GM12878 (cell line): ENCODE data around the gene TRPM3. TPM values are rescaled to one million over a fixed set of nuclear protein-coding genes. Genes with fewer than 3 reads are reported as not detected.

Experiments
- ATAC-seq: fragments of 200-7000 bp; cut with Tn5 transposase; 3 replicates; pipeline ENCODE4 v1.9.1; 2020; ENCODE audit warnings: mild to moderate bottlenecking, moderate library complexity
- BruUV-seq: library from RNA; stranded (reverse); fragments of 400-500 nt; replicated peaks from 2 replicates; lab custom pipeline; 2021; lab: Mats Ljungman, UMichigan
- CTCF ChIA-PET: fragments of 300-600 bp; sonication (Branson Sonifier 250); formaldehyde crosslinking; extraction: SDS; loops from one replicate; lab custom pipeline; 2021; ENCODE audit warnings: inconsistent platforms; lab: Yijun Ruan, JAX
- POLR2A ChIA-PET: fragments of 350-600 bp; formaldehyde crosslinking; extraction: SDS; loops from one replicate; lab custom pipeline; 2021; ENCODE audit warnings: inconsistent platforms; lab: Charles Lee
- RAD21 ChIA-PET: fragments of 300-600 bp; sonication (Branson Sonifier 250); formaldehyde crosslinking; loops from one replicate; lab custom pipeline; 2023; ENCODE audit warnings: antibody characterized with exemption; ENCODE audit not compliant: unreplicated experiment; lab: Charles Lee
- SMC1A ChIA-PET: fragments of 300-600 bp; sonication (Branson Sonifier 250); formaldehyde crosslinking; loops from one replicate; lab custom pipeline; 2023; ENCODE audit not compliant: unreplicated experiment, uncharacterized antibody; lab: Charles Lee
- DNase-seq: peaks from one replicate; pipeline ENCODE4 v3.0.0-alpha.2; 2011; ENCODE audit warnings: low read depth, low spot score
- FAIRE-seq: peaks from 3 replicates; lab custom pipeline; 2011; peaks lifted over from hg19 to GRCh38; lab: Jason Lieb, UNC
- H2AFZ ChIP-seq: 2 replicates; pipeline ENCODE4 v1.6.0; 2011; ENCODE audit warnings: low read depth, low read length, control low read depth; ENCODE audit not compliant: control insufficient read depth
- H3K27ac ChIP-seq: 2 replicates; pipeline ENCODE4 v1.5.1; 2011; ENCODE audit warnings: control low read depth; ENCODE audit not compliant: control insufficient read depth, insufficient read depth
- H3K27me3 ChIP-seq, 2 experiments: replicated peaks in 1 of 2; 2 replicates each; pipeline versions ENCODE4 v1.6.0 to v1.6.1; 2011; ENCODE audit warnings: low read length in 1 of 2; ENCODE audit not compliant: control insufficient read depth in 2 of 2, insufficient read depth in 2 of 2
- H3K36me3 ChIP-seq, 2 experiments: 2 replicates each; pipeline ENCODE4 v1.5.1; 2011; ENCODE audit warnings: low read length in 1 of 2; ENCODE audit not compliant: control insufficient read depth in 2 of 2, insufficient read depth in 2 of 2
- H3K4me1 ChIP-seq: 2 replicates; pipeline ENCODE4 v1.6.1; 2011; ENCODE audit warnings: mild to moderate bottlenecking, low read length, moderate library complexity, mixed read lengths; ENCODE audit not compliant: control insufficient read depth, insufficient read depth
- H3K4me2 ChIP-seq: 2 replicates; pipeline ENCODE4 v1.6.0; 2011; ENCODE audit warnings: control low read depth; ENCODE audit not compliant: control insufficient read depth, insufficient read depth
- H3K4me3 ChIP-seq: fragments of 200-600 bp; sonication (generic); 2 replicates; pipeline ENCODE4 v1.5.1; 2016
- H3K79me2 ChIP-seq: 2 replicates; pipeline ENCODE4 v1.6.0; 2011; ENCODE audit warnings: low read length; ENCODE audit not compliant: control insufficient read depth, insufficient read depth
- H3K9ac ChIP-seq: 2 replicates; pipeline ENCODE4 v1.8.0; 2011; ENCODE audit warnings: low read length, control low read depth, mixed read lengths; ENCODE audit not compliant: control insufficient read depth, insufficient read depth
- H3K9me3 ChIP-seq: replicated peaks from 3 replicates; pipeline ENCODE4 v1.5.1; 2011; ENCODE audit warnings: mild to moderate bottlenecking, low read length; ENCODE audit not compliant: control insufficient read depth, insufficient read depth
- H4K20me1 ChIP-seq: 2 replicates; pipeline ENCODE4 v1.6.0; 2011; ENCODE audit not compliant: control insufficient read depth, insufficient read depth
- CREB1 ChIP-seq: IDR thresholded peaks from 2 replicates; pipeline ENCODE4 v1.6.1; 2012; ENCODE audit warnings: low read depth, mild to moderate bottlenecking, inconsistent platforms
- EZH2 ChIP-seq: IDR thresholded peaks from 2 replicates; pipeline ENCODE4 v1.6.1; 2012; ENCODE audit warnings: low read depth, mild to moderate bottlenecking, control low read depth, inconsistent platforms, low read length, borderline replicate concordance; ENCODE audit not compliant: control insufficient read depth
- HDAC2 ChIP-seq: fragments of 200-600 bp; sonication (generic); IDR thresholded peaks from 2 replicates; pipeline ENCODE4 v1.6.1; 2017
- IKZF1 ChIP-seq: fragments of 450-650 bp; conservative IDR thresholded peaks from 2 replicates; pipeline ENCODE4 v1.6.1; 2017; ENCODE audit warnings: antibody characterized with exemption, mild to moderate bottlenecking
- IRF4 ChIP-seq: IDR thresholded peaks from 2 replicates; pipeline ENCODE4 v1.6.1; 2011; ENCODE audit warnings: low read depth, low read length
- MTA2 ChIP-seq: fragments of 450-650 bp; IDR thresholded peaks from 2 replicates; pipeline ENCODE4 v1.6.1; 2016; ENCODE audit warnings: low read depth, mild to moderate bottlenecking, moderate library complexity
- NR2C2 ChIP-seq: IDR thresholded peaks from 2 replicates; pipeline ENCODE4 v1.6.1; 2011; ENCODE audit warnings: borderline replicate concordance, low read depth; ENCODE audit not compliant: control insufficient read depth, insufficient read length
- PAX5 ChIP-seq: IDR thresholded peaks from 2 replicates; pipeline ENCODE4 v1.6.1; 2011; ENCODE audit warnings: low read depth, low read length, borderline replicate concordance
- SP1 ChIP-seq: IDR thresholded peaks from one replicate; pipeline ENCODE4 v1.6.1; 2011; ENCODE audit warnings: low read depth, low read length
- STAT1 ChIP-seq: fragments of 450-650 bp; conservative IDR thresholded peaks from 2 replicates; pipeline ENCODE4 v1.6.1; 2014; ENCODE audit warnings: antibody characterized with exemption, mild to moderate bottlenecking
- SUZ12 ChIP-seq: fragments of 200-600 bp; sonication (generic); IDR thresholded peaks from one replicate; pipeline ENCODE4 v1.6.1; 2018; ENCODE audit warnings: antibody characterized with exemption, mild to moderate bottlenecking; ENCODE audit not compliant: unreplicated experiment
- TARDBP ChIP-seq: IDR thresholded peaks from 2 replicates; pipeline ENCODE4 v1.6.1; 2016; ENCODE audit warnings: borderline replicate concordance
- TCF12 ChIP-seq: IDR thresholded peaks from 2 replicates; pipeline ENCODE4 v1.6.1; 2011; ENCODE audit warnings: low read depth, mild to moderate bottlenecking, low read length
- ZNF207 ChIP-seq: fragments of 450-650 bp; IDR thresholded peaks from 2 replicates; pipeline ENCODE4 v1.6.1; 2014; ENCODE audit warnings: antibody characterized with exemption, mild to moderate bottlenecking, borderline replicate concordance
- ZNF217 ChIP-seq: fragments of 450-650 bp; IDR thresholded peaks from 2 replicates; pipeline ENCODE4 v1.6.1; 2017; ENCODE audit warnings: antibody characterized with exemption, mild to moderate bottlenecking
- ZNF384 ChIP-seq: IDR thresholded peaks from 2 replicates; pipeline ENCODE4 v1.6.1; 2012; ENCODE audit warnings: low read depth, mild to moderate bottlenecking, low read length, improper control_type of control experiment, borderline replicate concordance
- WGBS: methylation state at CpG from one replicate; pipeline ENCODE4 v1.1.6; 2016; ENCODE audit warnings: low lambda C conversion rate; ENCODE audit not compliant: insufficient replicate concordance, insufficient coverage; ENCODE audit errors: missing lambda C conversion rate; 5-methylcytosine and 5-hydroxymethylcytosine counted together
- in situ Hi-C: fragments of 300-500 bp; cut with MboI; formaldehyde crosslinking; loops from 9 replicates; pipeline ENCODE4 v1.14.3; 2018; ENCODE audit warnings: mixed read lengths
- intact Hi-C: fragments of 100-400 bp; cut with micrococcal nuclease; formaldehyde crosslinking; loops from one replicate; pipeline ENCODE4 v1.14.2; 2022; ENCODE audit not compliant: unreplicated experiment
- polyA plus RNA-seq, 11 experiments: library from polyadenylated mRNA; depleted of rRNA in 4 of 11; unstranded in 6 of 11; stranded (reverse) in 5 of 11; fragments of >200 nt; fragmentation: Nextera tagmentation in 4 of 11; fragmentation: Illumina TruSeq in 1 of 11; extraction: Ambion mirVana in 4 of 11; extraction: Trizol in 1 of 11; gene quantifications; 1 replicate in 1 of 11; 2 replicates in 10 of 11; pipeline versions ENCODE4 v1.2.1 to v1.2.3, GENCODE V29; 2011 to 2016; ENCODE audit warnings: inconsistent platforms in 2 of 11, missing spikeins in 2 of 11, low read depth in 1 of 11
- total RNA-seq, 4 experiments: library from RNA; depleted of rRNA in 3 of 4; stranded (reverse); fragments of >200 nt in 3 of 4; fragmentation: Illumina TruSeq in 1 of 4; extraction: Trizol in 1 of 4; gene quantifications; 2 replicates each; pipeline versions ENCODE4 v1.2.1 to v1.2.3, GENCODE V29; 2013 to 2021
- TF ChIP-seq, protein P1 (sequence below): fragments of 450-650 bp; IDR thresholded peaks from 2 replicates; pipeline ENCODE4 v1.6.1; 2016; ENCODE audit warnings: mild to moderate bottlenecking
- TF ChIP-seq, protein P2 (sequence below): fragments of 450-650 bp; IDR thresholded peaks from 2 replicates; pipeline ENCODE4 v1.6.1; 2017; ENCODE audit warnings: mild to moderate bottlenecking, moderate library complexity

Gene TRPM3
- total and polyA plus RNA-seq, 10 of the 15 experiments (the other 5 are each of a cell fraction or from before 2014, with no cell fraction given) = not detected

DNA sequence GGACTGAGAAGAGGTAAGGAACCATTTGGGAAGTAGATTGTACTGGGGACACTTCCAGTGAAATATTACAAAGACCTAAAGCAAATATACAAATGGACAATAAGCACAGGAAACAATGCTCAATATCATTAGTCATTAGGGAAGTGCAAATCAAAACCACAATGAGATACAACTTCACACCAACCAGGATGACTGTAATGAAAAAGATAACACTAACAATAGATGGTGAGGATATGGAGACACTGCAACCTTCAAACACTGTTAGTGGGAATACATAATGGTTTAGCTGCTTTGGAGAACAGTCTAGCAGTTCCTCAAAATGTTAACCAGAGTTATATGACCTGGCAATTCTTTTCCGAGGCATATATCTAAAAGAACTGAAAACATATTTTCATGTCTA, 149.7 kb downstream of the TRPM3 start:
- no TSS peak for BruUV-seq
- ChIA-PET SMC1A (no interaction called here), POLR2A (no interaction called here), CTCF (no interaction called here), RAD21 (no interaction called here)
- Histone ChIP-seq H3K27ac (no peak overlapping the region), H3K36me3 (no peaks in the 10 kb centered on the region), H3K79me2 (no peaks in the 10 kb centered on the region), H3K4me3 (no peak overlapping the region), H3K9ac (no peak overlapping the region), H4K20me1 (no peaks in the 10 kb centered on the region), H3K27me3 (no peaks in the 10 kb centered on the region), H2AFZ (no peak overlapping the region), H3K4me1 (no peaks in the 10 kb centered on the region), H3K4me2 (no peak overlapping the region), H3K9me3 (no peaks in the 10 kb centered on the region)
- WGBS = 55% methylated on average over 1 of the region's 1 CpG
- FAIRE-seq = no peak
- ATAC-seq = no peak
- intact Hi-C loops (no loop called here), in situ Hi-C loops (no loop called here)
- TF ChIP-seq ZNF207 (no peak), CREB1 (no peak), TCF12 (no peak), ZNF384 (no peak), NR2C2 (no peak), IKZF1 (no peak), ZNF217 (no peak), SP1 (no peak), HDAC2 (no peak), MTA2 (no peak), SUZ12 (no peak), STAT1 (no peak), TARDBP (no peak), PAX5 (no peak), IRF4 (no peak), EZH2 (no peak)
- TF ChIP-seq, protein P1, sequence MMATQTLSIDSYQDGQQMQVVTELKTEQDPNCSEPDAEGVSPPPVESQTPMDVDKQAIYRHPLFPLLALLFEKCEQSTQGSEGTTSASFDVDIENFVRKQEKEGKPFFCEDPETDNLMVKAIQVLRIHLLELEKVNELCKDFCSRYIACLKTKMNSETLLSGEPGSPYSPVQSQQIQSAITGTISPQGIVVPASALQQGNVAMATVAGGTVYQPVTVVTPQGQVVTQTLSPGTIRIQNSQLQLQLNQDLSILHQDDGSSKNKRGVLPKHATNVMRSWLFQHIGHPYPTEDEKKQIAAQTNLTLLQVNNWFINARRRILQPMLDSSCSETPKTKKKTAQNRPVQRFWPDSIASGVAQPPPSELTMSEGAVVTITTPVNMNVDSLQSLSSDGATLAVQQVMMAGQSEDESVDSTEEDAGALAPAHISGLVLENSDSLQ = no peak
- TF ChIP-seq, protein P2, sequence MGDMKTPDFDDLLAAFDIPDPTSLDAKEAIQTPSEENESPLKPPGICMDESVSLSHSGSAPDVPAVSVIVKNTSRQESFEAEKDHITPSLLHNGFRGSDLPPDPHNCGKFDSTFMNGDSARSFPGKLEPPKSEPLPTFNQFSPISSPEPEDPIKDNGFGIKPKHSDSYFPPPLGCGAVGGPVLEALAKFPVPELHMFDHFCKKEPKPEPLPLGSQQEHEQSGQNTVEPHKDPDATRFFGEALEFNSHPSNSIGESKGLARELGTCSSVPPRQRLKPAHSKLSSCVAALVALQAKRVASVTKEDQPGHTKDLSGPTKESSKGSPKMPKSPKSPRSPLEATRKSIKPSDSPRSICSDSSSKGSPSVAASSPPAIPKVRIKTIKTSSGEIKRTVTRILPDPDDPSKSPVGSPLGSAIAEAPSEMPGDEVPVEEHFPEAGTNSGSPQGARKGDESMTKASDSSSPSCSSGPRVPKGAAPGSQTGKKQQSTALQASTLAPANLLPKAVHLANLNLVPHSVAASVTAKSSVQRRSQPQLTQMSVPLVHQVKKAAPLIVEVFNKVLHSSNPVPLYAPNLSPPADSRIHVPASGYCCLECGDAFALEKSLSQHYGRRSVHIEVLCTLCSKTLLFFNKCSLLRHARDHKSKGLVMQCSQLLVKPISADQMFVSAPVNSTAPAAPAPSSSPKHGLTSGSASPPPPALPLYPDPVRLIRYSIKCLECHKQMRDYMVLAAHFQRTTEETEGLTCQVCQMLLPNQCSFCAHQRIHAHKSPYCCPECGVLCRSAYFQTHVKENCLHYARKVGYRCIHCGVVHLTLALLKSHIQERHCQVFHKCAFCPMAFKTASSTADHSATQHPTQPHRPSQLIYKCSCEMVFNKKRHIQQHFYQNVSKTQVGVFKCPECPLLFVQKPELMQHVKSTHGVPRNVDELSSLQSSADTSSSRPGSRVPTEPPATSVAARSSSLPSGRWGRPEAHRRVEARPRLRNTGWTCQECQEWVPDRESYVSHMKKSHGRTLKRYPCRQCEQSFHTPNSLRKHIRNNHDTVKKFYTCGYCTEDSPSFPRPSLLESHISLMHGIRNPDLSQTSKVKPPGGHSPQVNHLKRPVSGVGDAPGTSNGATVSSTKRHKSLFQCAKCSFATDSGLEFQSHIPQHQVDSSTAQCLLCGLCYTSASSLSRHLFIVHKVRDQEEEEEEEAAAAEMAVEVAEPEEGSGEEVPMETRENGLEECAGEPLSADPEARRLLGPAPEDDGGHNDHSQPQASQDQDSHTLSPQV = no peak
- DNase-seq = no peak
